SKM-1 (cell line): ENCODE measurements around the gene FBXO42.
A peak's percentile ranks its signal among the peaks of the same experiment; 100 is the strongest.

Experiments used
- DNase-seq: peaks from one replicate; lab custom pipeline; 2025; ENCODE audit not compliant: unreplicated experiment; lab: John Stamatoyannopoulos, UW

FBXO42 gene

DNA sequence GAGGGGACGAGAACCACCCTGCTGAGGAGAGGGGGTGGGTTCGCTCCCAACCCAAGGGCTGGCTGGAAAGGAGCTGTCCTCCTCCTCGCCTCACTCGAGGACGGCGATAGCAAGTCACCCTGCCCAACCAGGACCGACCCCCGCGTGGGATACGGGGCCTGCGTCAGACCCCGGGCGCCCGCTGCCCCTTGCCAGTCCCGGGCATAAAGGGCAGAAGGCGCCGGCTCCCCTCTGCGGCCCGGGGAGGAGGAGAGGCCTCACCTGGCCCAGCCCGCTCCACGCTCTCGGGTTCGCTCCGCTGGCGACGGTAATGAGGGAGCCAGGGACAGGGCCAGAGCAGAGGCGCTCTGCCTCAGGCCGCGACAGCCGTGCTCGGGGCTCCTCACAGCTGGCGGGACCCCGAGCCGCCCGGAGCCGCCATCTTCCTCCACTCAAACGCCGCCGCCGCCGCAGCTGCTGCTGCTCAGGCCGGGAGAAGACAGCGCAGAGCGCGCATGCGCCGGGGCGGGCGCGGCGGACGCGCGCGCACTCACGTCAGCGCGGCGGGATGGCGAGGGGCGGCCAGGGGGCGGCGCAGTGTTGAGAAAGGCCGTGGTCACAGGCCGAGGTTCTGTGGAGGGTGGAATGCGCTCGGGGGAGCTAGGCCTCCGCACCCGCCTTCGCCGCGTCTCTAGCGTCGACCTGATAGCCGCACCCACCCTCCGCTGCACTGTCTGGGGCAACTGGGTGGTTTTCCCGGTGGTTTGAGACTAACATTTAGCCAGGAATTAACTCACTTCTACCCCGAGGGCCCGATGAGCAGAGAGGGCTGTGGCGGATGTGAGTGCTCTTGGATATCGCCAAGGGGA, at the start of gene FBXO42:
Gene FBXO42 (minus strand): TSS at position 487 of the 848 bp plus-strand sequence. CDS start 37,062 bp downstream, outside the sequence.
- DNase-seq: peak; percentile 81

DNA sequence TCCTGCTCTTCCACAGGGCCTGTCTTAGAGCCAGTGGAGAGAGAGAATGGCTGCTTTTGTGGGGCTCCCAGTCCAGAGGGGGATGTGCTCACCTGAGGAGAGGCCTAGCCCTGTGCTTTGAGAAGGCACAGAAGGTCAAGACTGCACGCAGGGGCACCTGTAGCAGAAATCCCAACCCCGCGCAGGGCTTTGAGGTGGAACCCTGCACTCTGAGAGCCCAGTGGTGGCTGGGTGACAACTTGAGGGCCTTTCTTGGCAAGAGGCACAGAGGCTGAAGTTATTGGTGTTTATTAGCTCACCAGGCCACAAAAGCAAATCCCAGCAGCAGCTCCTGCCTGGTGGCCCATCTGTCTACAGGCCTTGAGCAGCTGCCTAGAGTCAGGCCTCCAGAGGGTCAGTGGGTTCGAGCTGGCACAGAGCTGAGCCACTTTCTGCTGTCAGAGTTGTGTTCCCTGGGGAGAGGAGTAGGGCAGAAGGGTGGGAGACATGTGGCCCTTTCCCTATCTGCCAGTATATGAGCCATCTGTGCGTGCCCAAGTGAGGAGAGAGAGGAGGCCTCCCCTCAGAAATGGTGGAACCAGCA, 46.2 kb upstream of the FBXO42 start:
- DNase-seq: no peak

DNA sequence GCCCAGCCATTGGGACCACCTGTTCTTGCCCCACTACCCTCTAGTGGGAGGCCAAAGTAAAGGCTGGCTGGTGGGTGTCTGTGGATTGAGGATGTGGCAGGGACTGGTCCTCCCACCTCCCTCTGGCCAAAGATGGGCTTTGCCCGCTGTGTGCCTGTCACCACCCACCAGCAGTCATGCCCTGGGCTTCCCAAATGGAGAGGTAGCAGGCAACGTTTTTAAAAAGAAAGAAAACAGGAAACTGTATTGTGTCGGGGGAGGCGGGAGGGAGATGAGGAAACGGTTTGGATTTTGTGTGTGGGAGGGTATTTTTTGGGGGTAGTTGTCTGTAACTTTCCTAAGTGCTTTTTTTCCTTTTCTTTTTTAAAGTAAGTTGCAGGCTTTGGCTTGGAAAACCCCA, 44.8 kb upstream of the FBXO42 start:
- no peak for DNase-seq

DNA sequence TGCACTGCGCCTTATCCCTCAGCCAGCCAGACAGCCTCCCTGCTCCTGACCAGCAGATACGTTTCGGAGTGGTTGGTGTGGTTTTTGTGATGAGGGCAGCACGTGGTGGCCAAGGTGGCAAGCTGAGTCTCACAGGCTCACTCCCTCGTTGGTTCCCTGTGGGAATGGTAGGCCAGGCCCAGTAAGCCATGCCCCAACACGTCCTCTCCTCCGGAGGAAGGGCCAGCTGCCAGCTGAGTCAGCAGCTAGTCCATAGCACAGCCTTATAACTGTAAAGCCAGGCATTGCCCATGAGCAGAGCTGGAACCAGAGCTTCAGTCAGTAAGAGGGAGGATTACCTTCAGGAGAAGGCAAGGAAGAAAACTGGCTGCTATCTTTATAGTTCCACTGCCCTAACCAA, 44.3 kb upstream of the FBXO42 start:
- no peak for DNase-seq

DNA sequence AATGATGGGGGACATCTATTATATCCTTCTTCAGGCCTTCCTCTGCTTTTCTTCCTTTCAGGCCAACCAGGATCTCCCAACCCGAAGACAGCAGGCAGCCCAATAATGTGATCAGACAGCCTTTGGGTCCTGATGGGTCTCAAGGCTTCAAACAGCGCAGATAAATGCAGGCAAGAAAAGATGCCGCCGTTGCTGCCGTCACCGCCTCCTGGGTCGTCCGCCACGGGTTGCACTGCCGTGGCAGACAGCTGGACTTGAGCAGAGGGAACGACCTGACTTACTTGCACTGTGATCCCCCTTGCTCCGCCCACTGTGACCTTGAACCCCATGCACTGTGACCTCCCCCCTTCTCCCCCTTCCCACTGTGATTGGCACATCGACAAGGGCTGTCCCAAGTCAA, 42.7 kb upstream of the FBXO42 start:
- no peak for DNase-seq

GRCh38 chr1:16393570-16394521, 41.6 kb upstream of the FBXO42 start:
- DNase-seq: no peak

- no peak for DNase-seq
Observed at GRCh38 chr1:16392740-16393569, 40.7 kb upstream of the FBXO42 start.

DNA sequence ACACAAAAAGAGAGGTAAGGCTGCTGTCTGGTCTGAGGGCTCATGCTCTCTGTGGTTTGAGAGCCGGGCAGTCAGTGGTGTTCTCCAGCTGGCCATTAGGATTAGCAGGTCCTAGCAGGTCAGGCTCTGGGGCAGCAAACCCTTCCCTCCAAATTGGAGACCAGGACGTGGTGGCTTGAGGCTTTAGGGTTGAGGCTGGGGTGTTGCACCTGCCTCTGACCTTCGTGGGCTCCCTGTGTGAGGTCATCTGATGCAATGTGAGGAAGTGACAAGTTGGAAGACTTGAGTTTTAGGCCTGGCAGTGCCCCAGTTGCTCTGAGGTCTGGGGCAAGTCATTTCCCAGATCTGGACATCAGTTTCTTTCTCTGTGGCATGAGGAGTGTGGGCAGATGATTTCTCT, 39.1 kb upstream of the FBXO42 start:
- DNase-seq: no peak

GRCh38 chr1:16387201-16388188, 35.2 kb upstream of the FBXO42 start:
- no peak for DNase-seq

GRCh38 chr1:16386454-16387113, 34.3 kb upstream of the FBXO42 start:
- DNase-seq: no peak

GRCh38 chr1:16385659-16386453, 33.6 kb upstream of the FBXO42 start:
- no peak for DNase-seq

GRCh38 chr1:16383888-16384287, 31.6 kb upstream of the FBXO42 start:
- no peak for DNase-seq

- no peak for DNase-seq
Observed at GRCh38 chr1:16380868-16381267, 28.6 kb upstream of the FBXO42 start.

DNA sequence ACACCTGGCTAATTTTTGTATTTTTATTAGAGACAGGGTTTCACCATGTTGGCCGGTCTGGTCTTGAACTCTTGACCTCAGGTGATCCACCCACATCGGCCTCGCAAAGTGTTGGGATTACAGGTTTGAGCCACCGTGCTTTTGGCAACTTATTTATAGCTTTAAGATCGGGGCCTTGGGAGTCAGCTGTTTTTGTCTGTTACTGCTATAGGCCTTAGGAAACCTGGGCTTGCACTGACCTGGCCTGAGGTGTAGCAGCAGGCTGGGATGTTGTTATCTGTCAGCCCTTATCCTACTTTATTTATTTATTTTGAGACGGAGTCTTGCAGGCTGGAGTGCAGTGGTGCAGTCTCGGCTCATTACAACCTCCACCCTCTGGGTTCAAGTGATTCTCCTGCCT, 26.2 kb upstream of the FBXO42 start:
- DNase-seq: no peak

DNA sequence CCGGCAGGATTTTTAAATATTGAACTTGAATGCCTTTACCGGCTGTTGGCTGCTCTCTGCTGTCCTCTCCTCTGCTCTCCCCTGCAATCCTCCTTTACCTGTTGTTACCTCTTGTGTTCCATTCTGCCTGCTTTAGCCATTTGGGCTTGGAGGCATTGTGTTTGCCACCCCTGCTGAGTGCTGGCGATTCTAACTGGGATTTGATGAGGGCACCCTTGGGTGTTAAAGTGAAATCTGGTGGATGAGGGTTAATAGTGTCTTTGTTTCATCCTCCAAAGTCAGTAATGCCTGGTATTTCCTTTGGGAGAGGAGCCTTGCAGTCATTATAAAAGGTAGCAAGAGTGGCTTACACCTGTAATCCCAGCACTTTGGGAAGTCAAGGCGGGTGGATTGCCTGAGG, 24.7 kb upstream of the FBXO42 start:
- DNase-seq: no peak

- DNase-seq: no peak
Observed at GRCh38 chr1:16375521-16376340, 23.5 kb upstream of the FBXO42 start.

GRCh38 chr1:16374266-16374665, 22.0 kb upstream of the FBXO42 start:
- DNase-seq: no peak
